Measurements from ENCODE around the gene FER. TPM values are rescaled to one million over a fixed set of nuclear protein-coding genes. Genes with fewer than 3 reads are reported as not detected.

The FER gene
- total and polyA plus RNA-seq, 2 experiments from 2014 or later, result 10.6 to 29.4 TPM

DNA sequence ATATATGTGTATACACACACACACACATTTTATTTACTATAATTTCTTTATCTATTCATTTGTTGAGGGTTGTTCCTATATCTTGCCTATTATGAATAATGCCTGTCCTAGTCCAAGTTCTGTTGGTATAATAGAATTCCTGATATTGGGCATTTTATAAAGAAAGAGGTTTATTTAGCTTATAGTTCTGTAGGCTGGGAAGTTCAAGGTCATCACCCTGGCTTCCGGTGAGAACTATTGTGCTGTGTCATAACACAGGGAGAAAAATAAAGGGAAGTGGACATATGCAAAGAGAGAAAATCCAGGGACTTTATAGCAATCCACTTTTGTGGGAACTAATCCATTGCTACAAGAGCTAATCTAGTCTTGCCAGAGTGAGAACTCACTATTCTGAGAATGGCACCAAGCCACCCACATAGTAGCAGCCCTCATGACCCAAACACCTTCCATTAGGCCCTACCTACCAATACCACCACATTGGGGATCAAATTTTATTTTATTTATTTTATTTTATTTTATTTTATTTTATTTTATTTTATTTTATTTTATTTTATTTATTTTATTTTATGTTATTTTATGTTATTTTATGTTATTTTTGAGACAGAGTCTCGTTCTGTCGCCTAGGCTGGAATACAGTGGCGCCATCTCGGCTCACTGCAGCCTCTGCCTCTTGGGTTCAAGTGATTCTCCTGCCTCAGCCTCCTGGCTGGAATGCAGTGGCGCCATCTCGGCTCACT, 74.7 kb downstream of the FER start:
- Histone ChIP-seq H3K36me3 (replicated peaks; ENCODE audit: insufficient read depth, low read depth) (no peaks in the 10 kb centered on the region), H3K4me2 (no peak overlapping the region), H3K79me2 (no peaks in the 10 kb centered on the region), H3K27me3 (no peaks in the 10 kb centered on the region), H2AFZ (no peak overlapping the region), H3K27ac (no peak overlapping the region), H4K20me1 (ENCODE audit: insufficient read depth, poor library complexity, severe bottlenecking) (no peaks in the 10 kb centered on the region), H3K4me3 (no peak overlapping the region), H3K9me3 (ENCODE audit: low read depth) (no peaks in the 10 kb centered on the region), H3K9me2 (replicated peaks; ENCODE audit: insufficient read depth) (no peaks in the 10 kb centered on the region), H3K4me1 (ENCODE audit: insufficient read depth) (no peaks in the 10 kb centered on the region)
- TF ChIP-seq, protein P1, sequence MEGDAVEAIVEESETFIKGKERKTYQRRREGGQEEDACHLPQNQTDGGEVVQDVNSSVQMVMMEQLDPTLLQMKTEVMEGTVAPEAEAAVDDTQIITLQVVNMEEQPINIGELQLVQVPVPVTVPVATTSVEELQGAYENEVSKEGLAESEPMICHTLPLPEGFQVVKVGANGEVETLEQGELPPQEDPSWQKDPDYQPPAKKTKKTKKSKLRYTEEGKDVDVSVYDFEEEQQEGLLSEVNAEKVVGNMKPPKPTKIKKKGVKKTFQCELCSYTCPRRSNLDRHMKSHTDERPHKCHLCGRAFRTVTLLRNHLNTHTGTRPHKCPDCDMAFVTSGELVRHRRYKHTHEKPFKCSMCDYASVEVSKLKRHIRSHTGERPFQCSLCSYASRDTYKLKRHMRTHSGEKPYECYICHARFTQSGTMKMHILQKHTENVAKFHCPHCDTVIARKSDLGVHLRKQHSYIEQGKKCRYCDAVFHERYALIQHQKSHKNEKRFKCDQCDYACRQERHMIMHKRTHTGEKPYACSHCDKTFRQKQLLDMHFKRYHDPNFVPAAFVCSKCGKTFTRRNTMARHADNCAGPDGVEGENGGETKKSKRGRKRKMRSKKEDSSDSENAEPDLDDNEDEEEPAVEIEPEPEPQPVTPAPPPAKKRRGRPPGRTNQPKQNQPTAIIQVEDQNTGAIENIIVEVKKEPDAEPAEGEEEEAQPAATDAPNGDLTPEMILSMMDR (IDR thresholded peaks at IDR 0.05; ENCODE audit: poor library complexity), result no peak
- TF ChIP-seq EZH2 (IDR thresholded peaks at IDR 0.05; ENCODE audit: borderline replicate concordance), result no peak
- no peak for TF ChIP-seq EZH2phosphoT487 (IDR thresholded peaks at IDR 0.05; ENCODE audit: low read depth, severe bottlenecking, unreplicated experiment)
- 98% methylated on average over 7 of the region's 7 CpGs for WGBS (ENCODE audit: low lambda C conversion rate, missing lambda C conversion rate)
- no peak for DNase-seq (ENCODE audit: low spot score)

DNA sequence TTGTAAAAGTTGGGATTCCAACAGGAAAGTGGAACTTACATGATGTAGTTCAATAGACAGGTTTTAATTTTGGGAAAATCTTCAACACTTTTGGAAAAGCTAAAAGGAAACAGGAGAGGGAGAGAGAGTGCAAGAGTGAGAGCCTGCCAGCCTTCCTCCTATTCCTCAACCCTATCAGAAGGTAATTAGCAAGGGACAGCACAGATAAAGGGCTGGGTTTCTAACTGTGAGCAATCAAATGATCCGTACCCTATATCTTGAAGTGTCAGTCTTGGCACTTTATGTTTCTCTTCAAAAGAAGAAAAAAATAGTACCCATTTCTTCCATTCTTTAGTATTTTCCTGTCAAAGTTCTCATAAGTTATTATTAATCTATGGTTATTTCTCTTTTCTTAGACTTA, 79.4 kb downstream of the FER start:
- Histone ChIP-seq H3K4me2 (no peak overlapping the region), H4K20me1 (ENCODE audit: insufficient read depth, poor library complexity, severe bottlenecking) (no peaks in the 10 kb centered on the region), H3K4me3 (no peak overlapping the region), H3K27me3 (no peaks in the 10 kb centered on the region), H3K36me3 (replicated peaks; ENCODE audit: insufficient read depth, low read depth) (no peaks in the 10 kb centered on the region), H3K4me1 (ENCODE audit: insufficient read depth) (no peaks in the 10 kb centered on the region), H3K9me2 (replicated peaks; ENCODE audit: insufficient read depth) (no peaks in the 10 kb centered on the region), H3K27ac (no peak overlapping the region), H3K79me2 (peaks cover 2% of the 10 kb centered on the region), H3K9me3 (ENCODE audit: low read depth) (no peaks in the 10 kb centered on the region), H2AFZ (no peak overlapping the region)
- no peak for DNase-seq (ENCODE audit: low spot score)
- TF ChIP-seq, protein P1 (IDR thresholded peaks at IDR 0.05; ENCODE audit: poor library complexity), result no peak
- TF ChIP-seq EZH2phosphoT487 (IDR thresholded peaks at IDR 0.05; ENCODE audit: low read depth, severe bottlenecking, unreplicated experiment), result no peak
- no peak for TF ChIP-seq EZH2 (IDR thresholded peaks at IDR 0.05; ENCODE audit: borderline replicate concordance)
- 75% methylated on average over 1 of the region's 1 CpG for WGBS (ENCODE audit: low lambda C conversion rate, missing lambda C conversion rate)

DNA sequence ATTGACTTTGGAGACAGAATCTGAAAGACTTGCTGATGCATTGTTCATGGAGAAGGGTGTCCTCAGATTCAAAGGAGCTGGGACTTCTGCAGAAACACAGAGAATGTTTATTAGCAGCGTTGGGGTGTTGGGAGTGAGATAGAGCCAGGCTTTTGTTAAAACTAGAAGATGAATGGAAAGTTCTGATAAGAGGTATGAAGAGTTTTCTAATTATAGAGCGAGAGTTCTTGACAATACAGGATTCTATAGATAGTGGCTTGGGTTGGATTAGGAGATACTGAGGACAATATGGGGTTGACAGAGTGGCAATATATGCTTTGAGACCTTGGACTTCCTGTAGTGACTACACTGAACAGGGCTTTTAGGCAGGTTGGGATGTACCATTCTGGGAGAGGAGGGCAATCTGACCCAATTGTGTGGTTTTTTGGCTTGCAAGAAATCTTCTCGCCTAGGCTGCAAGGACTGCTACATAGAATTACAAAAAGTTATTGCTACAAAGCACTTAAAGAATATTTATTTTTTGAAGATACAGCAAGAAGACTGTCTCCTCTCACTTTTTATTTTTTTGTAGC, 83.1 kb downstream of the FER start:
- Histone ChIP-seq H3K4me2 (no peak overlapping the region), H2AFZ (no peak overlapping the region), H3K9me2 (replicated peaks; ENCODE audit: insufficient read depth) (no peaks in the 10 kb centered on the region), H3K27me3 (no peaks in the 10 kb centered on the region), H3K4me1 (ENCODE audit: insufficient read depth) (no peaks in the 10 kb centered on the region), H3K27ac (no peak overlapping the region), H3K4me3 (no peak overlapping the region), H4K20me1 (ENCODE audit: insufficient read depth, poor library complexity, severe bottlenecking) (no peaks in the 10 kb centered on the region), H3K9me3 (ENCODE audit: low read depth) (no peaks in the 10 kb centered on the region), H3K79me2 (peaks cover 2% of the 10 kb centered on the region), H3K36me3 (replicated peaks; ENCODE audit: insufficient read depth, low read depth) (no peaks in the 10 kb centered on the region)
- 88% methylated on average over 3 of the region's 3 CpGs for WGBS (ENCODE audit: low lambda C conversion rate, missing lambda C conversion rate)
- DNase-seq (ENCODE audit: low spot score), result no peak
- TF ChIP-seq EZH2phosphoT487 (IDR thresholded peaks at IDR 0.05; ENCODE audit: low read depth, severe bottlenecking, unreplicated experiment) (no peak), EZH2 (IDR thresholded peaks at IDR 0.05; ENCODE audit: borderline replicate concordance) (no peak)
- TF ChIP-seq, protein P1 (IDR thresholded peaks at IDR 0.05; ENCODE audit: poor library complexity), result no peak
